GM19463 (cell line): ENCODE measurements around the gene KLK7.

ENCODE experiments used
- ATAC-seq: cut with Tn5 transposase; IDR thresholded peaks from one replicate; pipeline ENCODE4 v1.9.1; 2021; ENCODE audit warnings: mild to moderate bottlenecking, moderate library complexity; ENCODE audit not compliant: unreplicated experiment

KLK7 gene

DNA sequence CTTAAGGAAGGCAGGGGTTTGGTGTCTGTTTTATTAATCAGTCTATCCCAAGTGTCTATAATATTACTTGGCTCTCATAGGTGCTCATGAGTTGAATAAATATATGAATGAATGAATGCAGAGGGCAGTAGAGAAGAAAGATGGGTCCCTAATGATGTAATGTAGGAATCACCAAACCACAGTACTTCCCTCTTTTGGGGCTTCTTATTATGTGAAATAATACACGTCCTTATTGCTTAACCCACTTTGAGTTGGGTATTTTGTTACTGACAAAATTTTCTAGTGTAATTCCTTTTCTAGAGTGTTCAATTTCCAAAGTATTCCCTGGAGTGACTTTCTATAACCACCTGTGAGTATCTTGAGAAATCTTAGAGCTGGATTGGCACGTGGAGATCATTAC is 44.1 kb downstream of the KLK7 start:
- ATAC-seq, result no peak

DNA sequence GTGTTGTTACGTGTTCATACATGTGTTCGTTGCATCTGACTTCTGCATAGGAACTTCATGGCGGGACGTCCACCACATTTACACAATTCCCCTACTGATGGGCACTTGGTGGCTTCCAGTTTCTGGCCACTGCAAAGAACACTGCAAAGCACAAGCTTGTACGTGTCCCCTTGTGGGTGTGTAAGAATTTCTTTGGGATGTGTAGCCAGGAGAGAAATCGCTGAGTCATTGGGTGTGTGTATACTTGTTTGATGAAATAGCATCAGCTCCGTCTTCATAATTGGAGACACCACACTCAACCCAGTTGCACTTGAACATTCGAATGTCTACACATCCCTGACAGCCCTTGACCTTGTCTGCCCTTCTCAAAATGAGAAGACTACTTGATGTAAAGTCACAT is 50.1 kb downstream of the KLK7 start:
- ATAC-seq, result no peak

DNA sequence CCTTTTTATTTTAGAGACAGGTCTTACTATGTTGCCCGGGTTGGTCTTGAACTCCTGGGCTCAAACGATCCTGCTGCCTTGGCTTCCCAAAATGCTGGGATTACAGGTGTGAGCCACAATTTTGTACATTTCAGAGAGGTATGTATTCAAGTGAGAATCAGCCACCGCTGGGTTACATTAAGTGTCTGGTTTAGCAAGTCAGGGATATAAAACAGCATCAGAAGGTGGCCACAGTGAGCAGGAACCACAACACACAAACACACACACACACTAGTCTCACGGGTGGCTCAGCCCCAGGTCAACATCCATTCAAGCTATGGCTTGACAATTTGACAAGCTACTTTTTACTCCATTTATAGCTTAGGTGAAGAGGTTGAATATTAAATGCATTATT is 51.0 kb downstream of the KLK7 start:
- ATAC-seq, result no peak

DNA sequence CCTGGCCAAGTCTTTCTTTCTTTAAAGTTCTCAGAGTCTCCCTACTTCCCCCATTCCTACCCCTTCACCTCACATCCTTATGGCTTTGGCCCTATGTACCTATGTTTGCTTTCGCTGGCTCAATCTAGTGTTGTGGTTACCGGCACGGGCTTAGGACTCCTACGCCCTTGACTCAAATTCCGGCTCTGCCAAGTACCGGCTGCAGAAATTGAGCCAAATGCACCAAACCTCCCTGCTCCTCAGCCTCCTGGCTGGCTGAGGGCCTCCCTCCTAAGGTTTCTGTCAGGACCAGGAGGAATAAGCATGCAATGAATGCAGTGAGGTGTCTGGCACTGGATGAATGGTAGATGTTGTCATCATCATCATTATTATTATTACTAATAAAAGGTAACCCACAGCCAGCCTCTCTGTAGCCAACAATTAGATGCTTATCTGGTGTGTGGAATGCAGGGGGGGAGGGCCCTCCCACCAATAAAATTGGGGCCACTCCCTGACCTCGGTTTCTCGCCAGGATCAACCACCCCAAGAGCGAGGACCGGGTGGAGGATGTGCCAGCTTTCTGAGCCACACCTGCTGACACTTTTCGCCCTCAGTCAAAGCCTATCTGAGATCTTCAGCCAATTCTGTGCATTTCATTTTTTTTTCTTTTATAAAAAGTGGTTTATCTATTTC is 51.6 kb downstream of the KLK7 start:
- ATAC-seq, result no peak

DNA sequence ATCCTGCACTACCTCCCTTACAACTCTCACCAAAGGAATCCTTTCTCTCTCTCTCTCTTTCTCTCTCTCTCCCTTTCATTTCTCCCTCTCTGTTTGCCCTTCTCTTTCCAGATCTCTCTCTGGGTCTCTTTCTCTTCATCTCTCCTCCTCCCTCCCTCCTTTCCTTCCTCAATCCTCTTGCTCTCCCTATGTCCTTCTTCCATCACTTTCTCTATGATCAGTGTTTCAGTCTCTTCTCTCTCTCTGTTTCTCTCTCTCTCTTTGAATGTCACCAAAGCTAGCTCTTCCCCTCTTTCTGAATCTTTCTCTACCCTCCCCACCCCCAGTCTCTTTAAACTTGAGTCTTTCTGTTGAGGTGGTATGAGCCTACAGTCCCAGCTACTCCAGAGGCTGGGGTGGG is 52.7 kb downstream of the KLK7 start:
- ATAC-seq, result no peak

DNA sequence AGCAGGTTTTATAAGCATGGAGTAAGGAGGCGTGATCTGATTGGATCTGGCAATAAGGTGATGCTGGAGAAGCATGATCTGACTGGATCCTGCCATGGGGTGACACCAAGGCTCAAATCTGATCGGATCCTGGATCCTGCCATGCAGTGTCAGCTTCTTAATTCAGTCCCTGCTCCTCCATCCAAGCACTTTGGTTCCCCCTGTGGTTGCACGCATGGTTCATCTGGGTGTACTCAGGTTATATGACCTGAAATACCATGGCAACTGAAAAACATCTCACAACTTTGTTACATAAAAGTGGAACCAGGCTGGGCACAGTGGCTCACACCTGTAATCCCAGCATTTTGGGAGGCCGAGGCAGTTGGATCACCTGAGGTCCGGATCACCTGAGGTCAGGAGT is 54.9 kb downstream of the KLK7 start:
- no peak for ATAC-seq
